HG03196 (cell line): ENCODE data around the gene HGS.
A peak's percentile ranks its signal among the peaks of the same experiment; 100 is the strongest.

Experiments used
- ATAC-seq: cut with Tn5 transposase; IDR thresholded peaks from one replicate; pipeline ENCODE4 v1.9.1; 2021; ENCODE audit not compliant: unreplicated experiment

HGS gene

DNA sequence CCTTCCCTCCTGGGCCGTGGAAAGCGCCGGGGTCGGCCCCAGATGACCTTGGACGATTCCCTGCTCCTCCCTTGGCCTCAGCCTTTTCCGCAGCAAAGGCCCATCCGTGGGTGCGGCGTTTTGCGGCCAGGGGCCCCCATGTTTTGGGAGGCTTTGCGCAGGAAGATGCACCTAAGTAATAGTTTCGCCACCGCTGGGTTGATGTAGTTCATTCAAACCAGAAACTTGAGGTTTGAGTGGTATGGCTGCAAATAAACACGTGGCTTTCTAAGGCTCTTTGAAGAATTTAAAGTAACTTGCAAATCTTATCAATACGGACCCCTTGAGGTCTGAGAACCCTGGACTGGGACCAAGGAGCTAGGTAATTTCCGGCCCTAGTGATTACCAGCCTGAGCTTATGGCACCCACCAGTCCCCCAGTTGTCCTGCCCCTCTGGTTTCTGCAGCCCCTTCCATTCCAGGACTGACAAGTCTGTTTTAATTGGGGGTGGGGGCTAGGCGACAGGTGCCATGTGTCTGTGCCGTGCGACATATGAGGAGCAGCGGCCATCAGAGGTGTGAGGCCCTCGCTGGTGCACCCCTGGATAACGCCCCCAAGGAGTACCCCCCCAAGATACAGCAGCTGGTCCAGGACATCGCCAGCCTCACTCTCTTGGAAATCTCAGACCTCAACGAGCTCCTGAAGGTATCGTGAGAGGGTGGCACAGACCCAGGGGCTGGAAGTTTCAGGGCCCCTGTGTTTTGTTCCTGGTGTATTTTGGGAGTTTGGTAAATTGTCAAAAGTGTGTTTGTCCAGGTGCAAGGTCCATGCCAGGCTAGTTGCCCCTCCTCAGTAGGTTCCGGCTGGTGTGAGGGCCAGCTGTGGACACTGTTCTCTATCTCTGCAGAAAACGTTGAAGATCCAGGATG, 20.2 kb downstream of the HGS start:
- peak; percentile 3 for ATAC-seq

- ATAC-seq: no peak
Measured at GRCh38 chr17:81705518-81706231, 21.9 kb downstream of the HGS start.

DNA sequence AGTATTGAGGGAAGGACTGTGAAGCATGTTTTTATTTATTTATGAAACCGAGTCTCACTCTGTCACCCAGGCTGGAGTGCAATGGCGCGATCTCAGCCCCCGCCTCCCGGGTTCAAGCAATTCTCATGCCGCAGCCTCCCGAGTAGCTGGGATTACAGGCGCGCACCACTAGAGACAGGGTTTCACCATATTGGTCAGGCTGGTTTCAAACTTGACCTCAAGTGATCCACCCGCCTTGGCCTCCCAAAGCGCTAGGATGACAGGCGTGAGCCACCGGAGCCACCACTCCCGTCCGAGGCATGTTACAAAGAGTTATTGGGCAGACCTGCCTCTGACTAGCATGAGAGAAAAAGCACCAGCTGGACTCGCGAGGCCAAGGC, 22.4 kb downstream of the HGS start:
- ATAC-seq: no peak

DNA sequence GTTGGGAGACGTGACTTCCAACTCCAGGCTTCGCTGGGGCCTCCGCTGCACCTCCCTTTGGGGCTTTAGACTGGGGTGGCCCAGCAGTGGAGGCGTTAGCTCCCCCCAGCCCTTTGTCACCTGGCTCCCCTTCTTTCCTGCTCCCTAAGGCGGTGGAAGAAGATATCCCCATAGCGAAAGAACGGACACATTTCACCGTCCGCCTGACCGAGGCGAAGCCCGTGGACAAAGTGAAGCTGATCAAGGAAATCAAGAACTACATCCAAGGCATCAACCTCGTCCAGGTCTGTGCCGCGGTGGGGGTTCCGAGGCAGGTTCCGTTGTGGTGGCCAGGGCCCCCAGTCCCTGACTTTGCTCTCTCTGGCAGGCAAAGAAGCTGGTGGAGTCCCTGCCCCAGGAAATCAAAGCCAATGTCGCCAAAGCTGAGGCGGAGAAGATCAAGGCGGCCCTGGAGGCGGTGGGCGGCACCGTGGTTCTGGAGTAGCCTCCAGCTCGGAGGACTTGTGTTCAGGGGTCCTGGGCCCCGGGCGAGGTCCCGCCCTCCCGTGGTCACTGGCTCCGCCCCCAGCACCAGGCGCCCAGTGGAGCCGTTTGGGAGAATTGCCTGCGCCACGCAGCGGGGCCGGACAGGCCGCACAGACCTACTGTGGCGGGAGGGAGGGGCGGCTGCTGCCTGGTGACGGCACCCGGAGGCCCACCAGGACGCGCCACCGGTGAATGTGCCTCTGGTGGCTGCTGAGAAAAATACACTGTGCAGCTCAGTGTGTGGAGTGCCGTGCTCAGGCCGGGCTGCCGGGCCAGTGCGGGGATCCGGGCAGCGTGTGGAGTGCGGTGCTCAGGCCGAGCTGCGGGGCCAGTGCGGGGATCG, 23.2 kb downstream of the HGS start:
- ATAC-seq: no peak

DNA sequence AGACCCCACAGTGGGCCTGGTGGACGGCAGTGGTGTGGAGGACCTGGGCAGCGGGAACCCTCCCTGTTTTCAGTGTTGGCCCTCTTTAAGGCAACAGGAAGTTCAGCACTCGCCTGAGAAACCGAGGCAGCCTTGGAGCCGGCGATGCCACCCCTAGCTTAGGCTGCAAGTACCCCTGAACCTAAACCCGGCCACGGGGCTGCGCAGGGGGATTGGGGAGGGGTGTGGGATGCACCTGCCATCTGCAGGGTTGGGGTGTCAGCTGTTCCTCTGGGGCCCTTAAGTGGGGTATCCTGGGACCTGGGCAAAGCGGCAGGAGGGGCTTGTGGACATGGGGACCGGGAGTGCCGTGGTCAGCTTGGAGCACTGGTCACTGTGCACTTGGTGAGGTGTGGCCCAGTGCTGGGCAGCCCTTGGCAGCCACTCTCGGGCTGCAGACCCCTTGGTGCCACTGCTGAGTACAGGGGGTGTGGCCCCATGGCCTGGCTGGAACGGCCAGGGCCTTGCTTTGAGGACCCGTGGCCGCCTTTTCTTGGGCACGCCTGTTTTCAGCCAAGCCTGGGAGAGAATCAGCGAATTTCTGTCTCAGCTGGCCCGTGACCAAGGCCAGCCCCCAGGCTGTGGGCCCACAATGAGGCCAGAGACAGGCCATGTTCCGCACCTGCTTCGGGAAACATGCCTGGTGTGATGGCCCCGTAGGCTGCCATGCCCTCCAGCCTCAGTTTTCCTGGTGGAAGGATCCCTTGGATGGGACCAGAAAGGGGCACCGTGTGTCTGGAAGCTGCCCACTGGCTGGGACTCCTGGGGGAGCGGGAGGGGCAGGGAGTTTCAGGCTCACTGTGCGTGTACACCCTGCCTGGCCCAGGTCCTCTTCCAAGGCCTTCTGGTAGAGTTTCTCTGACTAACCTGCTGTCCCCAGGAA, 24.2 kb downstream of the HGS start:
- no peak for ATAC-seq

DNA sequence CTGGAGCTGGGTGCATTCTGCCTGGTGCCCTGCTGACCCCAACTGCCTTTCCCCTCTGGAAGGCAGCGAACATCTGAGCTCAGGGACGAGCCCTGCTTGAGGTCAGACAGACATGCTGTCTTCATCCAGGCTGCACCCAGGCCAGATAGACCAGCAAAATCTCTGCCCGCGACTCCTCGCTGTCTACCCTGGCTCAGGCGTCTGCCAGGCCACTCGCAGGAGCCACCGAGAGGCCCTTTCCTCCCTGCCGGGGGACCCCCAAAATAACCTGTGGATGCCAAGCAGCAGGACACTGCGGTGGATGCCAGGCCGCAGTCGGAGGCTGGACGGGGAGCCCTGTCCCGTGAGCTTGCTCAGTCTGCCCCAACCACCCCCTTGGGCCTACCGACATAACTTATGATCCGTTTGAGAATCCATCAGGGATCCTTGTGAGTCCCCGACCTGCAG, 25.0 kb downstream of the HGS start:
- no peak for ATAC-seq

DNA sequence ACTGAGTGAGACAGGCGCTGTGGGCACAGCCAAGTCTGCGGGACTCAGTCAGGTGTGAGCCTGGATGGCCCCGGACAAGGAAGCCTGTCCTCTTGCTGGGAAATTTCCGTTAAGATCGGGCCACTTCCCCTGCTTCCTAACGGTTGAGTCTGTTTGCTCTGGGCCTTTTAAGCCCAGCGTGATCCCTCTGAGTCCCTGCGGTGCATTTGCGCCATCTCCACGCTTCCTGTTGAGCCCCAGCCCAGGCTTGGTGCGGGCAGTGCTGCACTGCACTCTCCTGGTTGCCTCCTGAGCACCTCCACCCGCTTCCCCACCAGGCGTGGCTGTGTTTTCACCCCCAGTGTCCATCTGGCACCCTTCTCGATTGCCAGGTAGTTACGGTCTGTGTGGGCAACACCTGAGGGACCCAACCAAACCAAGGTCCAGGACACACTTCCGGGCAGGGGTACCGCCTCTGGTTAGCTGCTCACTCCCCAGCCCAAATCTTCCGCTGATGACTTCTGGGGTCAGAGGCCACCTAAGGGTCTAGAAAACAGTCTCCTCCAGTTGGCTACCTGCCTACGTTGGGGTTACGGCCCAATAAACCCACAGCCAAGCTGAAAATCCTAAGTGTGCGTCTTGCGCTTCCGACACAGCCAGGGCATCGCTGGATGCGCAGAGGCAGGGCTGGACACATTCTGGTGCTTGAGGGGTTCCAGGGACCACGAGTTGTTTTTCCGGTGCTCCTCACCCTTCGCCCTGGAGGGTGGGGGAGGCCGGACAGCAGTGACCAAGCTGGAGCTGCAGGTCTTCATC, 26.9 kb downstream of the HGS start:
- no peak for ATAC-seq

GRCh38 chr17:81711814-81712467, 28.1 kb downstream of the HGS start, which contains the start of gene SLC25A10:
TSS of gene SLC25A10 (plus strand) at chr17:81712284. CDS start at chr17:81712427, 143 bp downstream.
- ATAC-seq: peak; percentile 45

GRCh38 chr17:81712468-81713003, 28.7 kb downstream of the HGS start:
- peak; percentile 10 for ATAC-seq

DNA sequence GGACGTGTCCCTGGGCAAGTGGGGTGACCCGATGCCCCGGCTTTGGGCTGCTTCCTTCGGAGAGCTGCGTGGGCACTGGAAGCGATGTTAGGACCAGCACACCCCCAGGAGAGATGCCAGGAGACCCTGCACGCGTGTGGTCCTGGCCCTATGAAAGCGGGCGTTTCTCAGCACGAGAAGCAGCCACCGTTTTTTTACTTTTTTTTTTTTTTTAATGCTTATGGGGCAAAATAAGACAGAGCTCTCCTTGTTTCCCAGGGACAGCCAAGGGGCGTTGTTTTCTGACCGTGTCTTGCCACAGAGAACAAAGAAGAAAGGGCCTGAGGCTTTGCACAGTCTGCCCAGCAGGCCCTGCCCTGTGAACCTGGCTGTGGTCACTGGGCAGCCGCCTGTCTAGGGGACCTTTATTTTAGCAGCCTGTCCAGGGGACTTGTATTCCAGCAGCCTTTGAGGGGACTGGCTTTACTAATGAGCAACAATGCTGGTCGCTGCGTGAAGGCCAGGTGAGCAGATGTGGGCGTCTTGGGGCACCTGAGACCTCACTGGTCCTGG, 29.3 kb downstream of the HGS start:
- no peak for ATAC-seq

- no peak for ATAC-seq
Measured at GRCh38 chr17:81713556-81714411, 30.0 kb downstream of the HGS start.

DNA sequence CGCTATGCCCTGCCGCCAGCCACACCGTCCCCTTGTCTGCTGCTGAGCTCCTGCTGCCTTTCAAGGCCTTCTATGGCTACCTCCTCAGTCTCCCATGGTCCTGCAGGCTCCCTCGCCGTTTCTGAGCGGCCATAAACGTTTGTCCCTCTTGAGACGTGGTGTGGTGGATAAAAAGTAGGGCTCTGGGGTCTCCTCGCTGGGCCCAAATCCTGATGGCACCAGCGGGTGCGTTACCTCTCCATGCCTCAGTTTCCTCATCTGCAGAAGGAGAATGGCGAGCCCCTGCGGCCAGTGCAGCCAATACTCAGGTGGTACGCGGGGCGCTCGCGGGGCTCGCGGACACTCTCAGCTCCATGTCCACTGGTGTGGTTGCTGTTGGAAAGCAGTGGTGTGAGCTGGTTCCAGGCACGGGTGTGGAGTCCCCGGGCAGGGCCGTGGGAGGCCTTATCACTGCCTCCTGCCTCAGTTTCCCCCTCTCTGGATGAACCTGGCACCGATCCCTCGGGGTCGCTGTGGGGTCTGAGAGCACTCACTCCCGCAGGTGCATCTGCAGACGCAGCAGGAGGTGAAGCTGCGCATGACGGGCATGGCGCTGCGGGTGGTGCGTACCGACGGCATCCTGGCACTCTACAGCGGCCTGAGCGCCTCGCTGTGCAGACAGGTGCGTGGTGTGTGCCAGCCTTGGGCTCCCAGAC, 30.7 kb downstream of the HGS start:
- no peak for ATAC-seq

- no peak for ATAC-seq
Measured at GRCh38 chr17:81715107-81715871, 31.5 kb downstream of the HGS start.

- ATAC-seq: no peak
Measured at GRCh38 chr17:81715872-81716673, 32.3 kb downstream of the HGS start.

GRCh38 chr17:81716674-81716996, 32.8 kb downstream of the HGS start:
- no peak for ATAC-seq
